DND-41 (cell line): Measurements from ENCODE around the gene RIMS1.

Source experiments
- ATAC-seq: fragments of 200-7000 bp; cut with Tn5 transposase; 3 replicates; pipeline ENCODE4 v1.9.1; 2021; ENCODE audit warnings: low read depth; ENCODE audit not compliant: insufficient read depth
- DNase-seq: peaks from one replicate; pipeline ENCODE4 v3.0.0-alpha.2; 2020
- H2AFZ ChIP-seq: 2 replicates; pipeline ENCODE4 v1.6.0; 2012; ENCODE audit warnings: low read depth, low read length
- H3K27ac ChIP-seq: 2 replicates; pipeline ENCODE4 v1.5.1; 2012; ENCODE audit warnings: low read length, inconsistent platforms
- H3K27me3 ChIP-seq: fragments of 200-600 bp; sonication (generic); 2 replicates; pipeline ENCODE4 v1.6.0; 2012; ENCODE audit warnings: low read length, mild to moderate bottlenecking, inconsistent platforms; ENCODE audit not compliant: insufficient read depth, poor library complexity
- H3K36me3 ChIP-seq: 2 replicates; pipeline ENCODE4 v1.5.1; 2012; ENCODE audit warnings: low read length, inconsistent platforms; ENCODE audit not compliant: insufficient read depth
- H3K4me1 ChIP-seq: 2 replicates; pipeline ENCODE4 v1.5.1; 2012; ENCODE audit warnings: mild to moderate bottlenecking, low read length; ENCODE audit not compliant: insufficient read depth
- H3K4me2 ChIP-seq: 2 replicates; pipeline ENCODE4 v1.6.0; 2012; ENCODE audit warnings: mild to moderate bottlenecking, moderate library complexity, low read length, inconsistent platforms; ENCODE audit not compliant: insufficient read depth
- H3K4me3 ChIP-seq, 2 experiments: fragments of 200-600 bp in 1 of 2; shearing (Covaris generic) in 1 of 2; 2 replicates each; pipeline ENCODE4 v1.5.1; 2012 to 2016; ENCODE audit warnings: inconsistent platforms in 2 of 2, low read length in 2 of 2, mild to moderate bottlenecking in 2 of 2, low read depth in 1 of 2, moderate library complexity in 1 of 2
- H3K79me2 ChIP-seq: 2 replicates; pipeline ENCODE4 v1.6.0; 2012; ENCODE audit warnings: low read length, inconsistent platforms; ENCODE audit not compliant: insufficient read depth
- H3K9ac ChIP-seq: 2 replicates; pipeline ENCODE4 v1.6.0; 2012; ENCODE audit warnings: low read depth, mild to moderate bottlenecking, inconsistent platforms, low read length, moderate library complexity
- H3K9me3 ChIP-seq: 2 replicates; pipeline ENCODE4 v1.5.1; 2012; ENCODE audit warnings: low read length, moderate library complexity, mild to moderate bottlenecking, inconsistent platforms; ENCODE audit not compliant: insufficient read depth, severe bottlenecking
- H4K20me1 ChIP-seq: 2 replicates; pipeline ENCODE4 v1.6.0; 2012; ENCODE audit warnings: low read length; ENCODE audit not compliant: insufficient read depth
- EZH2 ChIP-seq: IDR thresholded peaks from 3 replicates; pipeline ENCODE4 v1.6.1; 2012; ENCODE audit warnings: borderline replicate concordance, low read depth, mild to moderate bottlenecking, moderate library complexity, low read length, inconsistent platforms; ENCODE audit not compliant: severe bottlenecking
- TF ChIP-seq, protein P1 (sequence below): IDR thresholded peaks from 2 replicates; pipeline ENCODE4 v1.5.1; 2012; ENCODE audit warnings: borderline replicate concordance, low read length, moderate library complexity, mild to moderate bottlenecking; ENCODE audit not compliant: poor library complexity, severe bottlenecking; ENCODE audit errors: extremely low read depth

The RIMS1 gene

DNA sequence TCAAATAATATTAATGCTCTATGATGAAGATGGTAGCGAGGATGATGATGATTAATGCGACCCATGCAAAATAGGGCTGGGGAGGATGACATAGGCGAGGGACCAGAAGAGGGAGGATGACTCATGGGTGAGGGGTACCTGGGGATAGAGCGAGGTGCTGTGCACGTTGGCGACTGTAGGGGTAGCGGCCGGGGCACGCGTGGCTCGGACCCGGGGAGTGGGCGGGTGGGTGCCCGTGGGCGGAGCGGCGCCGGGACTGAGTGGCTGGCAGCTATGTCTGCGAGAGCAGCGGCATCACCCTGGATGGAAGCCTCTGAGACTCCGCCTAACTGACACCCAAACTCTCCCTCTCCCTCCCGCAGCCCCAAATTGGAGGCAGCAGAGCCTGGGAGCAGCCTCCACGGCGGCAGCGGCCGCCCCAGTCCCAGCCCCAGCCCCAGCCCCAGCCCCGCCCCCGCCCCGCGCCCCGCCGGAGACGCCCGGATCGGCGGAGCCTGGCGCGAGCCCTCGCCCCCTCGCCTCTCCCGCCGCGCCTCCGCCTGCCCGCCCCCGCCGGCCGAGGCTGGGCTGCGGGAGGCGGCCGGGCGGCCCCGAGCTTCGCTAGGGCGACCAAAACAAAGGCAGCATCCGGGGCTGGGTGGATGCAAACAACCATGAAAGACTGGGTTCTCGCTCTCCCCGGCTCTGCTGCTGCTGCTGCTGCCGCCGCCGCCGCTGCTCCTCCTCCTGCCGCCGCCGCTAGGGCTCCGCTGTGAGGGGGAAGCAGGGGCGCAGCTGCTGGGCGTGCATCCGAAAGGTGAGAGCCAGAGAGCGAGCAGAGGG is at the start of gene RIMS1:
TSS of gene RIMS1 (plus strand) at position 367 of the 822 bp plus-strand sequence. CDS start 474 bp downstream, outside the sequence.
- Histone ChIP-seq H3K4me2 (no peak within 1 kb of the TSS), H3K27ac (no peak within 1 kb of the TSS), H3K9me3 (no peaks in the 10 kb centered on the region), H4K20me1 (no peaks in the 10 kb centered on the region), H3K4me3 (no peak within 1 kb of the TSS), H2AFZ (no peak within 1 kb of the TSS), H3K27me3 (no peaks in the 10 kb centered on the region), H3K36me3 (no peaks in the 10 kb centered on the region), H3K9ac (no peak within 1 kb of the TSS), H3K4me1 (no peaks in the 10 kb centered on the region), H3K79me2 (no peaks in the 10 kb centered on the region)
- TF ChIP-seq EZH2: no peak
- TF ChIP-seq, protein P1, sequence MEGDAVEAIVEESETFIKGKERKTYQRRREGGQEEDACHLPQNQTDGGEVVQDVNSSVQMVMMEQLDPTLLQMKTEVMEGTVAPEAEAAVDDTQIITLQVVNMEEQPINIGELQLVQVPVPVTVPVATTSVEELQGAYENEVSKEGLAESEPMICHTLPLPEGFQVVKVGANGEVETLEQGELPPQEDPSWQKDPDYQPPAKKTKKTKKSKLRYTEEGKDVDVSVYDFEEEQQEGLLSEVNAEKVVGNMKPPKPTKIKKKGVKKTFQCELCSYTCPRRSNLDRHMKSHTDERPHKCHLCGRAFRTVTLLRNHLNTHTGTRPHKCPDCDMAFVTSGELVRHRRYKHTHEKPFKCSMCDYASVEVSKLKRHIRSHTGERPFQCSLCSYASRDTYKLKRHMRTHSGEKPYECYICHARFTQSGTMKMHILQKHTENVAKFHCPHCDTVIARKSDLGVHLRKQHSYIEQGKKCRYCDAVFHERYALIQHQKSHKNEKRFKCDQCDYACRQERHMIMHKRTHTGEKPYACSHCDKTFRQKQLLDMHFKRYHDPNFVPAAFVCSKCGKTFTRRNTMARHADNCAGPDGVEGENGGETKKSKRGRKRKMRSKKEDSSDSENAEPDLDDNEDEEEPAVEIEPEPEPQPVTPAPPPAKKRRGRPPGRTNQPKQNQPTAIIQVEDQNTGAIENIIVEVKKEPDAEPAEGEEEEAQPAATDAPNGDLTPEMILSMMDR: no peak
- ATAC-seq (no peak), DNase-seq (no peak)

DNA sequence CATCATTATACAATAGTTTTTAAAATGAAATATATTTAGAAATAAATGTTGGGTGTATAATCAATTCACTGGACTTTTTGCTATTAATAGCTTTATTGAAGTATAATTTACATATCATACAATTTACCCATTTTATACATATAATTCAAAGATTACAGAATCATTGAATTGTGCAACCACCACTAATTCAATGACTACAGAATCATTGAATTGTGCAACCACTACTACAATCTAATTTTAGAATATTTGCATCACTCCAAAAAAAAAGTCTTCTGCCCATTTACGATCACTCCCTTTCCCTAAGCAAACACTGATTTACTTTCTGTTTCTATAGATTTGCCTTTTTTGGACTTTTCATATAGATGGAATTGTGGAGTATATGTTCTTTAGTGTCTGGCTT is 35.1 kb upstream of the RIMS1 start:
- no peak overlapping the region for H3K9ac ChIP-seq
- H3K79me2 ChIP-seq: no peaks in the 10 kb centered on the region
- H3K4me2 ChIP-seq: no peak overlapping the region
- H3K27ac ChIP-seq: no peak overlapping the region
- ATAC-seq: no peak
- no peaks in the 10 kb centered on the region for H3K9me3 ChIP-seq
- TF ChIP-seq, protein P1: no peak
- no peak for TF ChIP-seq EZH2
- no peaks in the 10 kb centered on the region for H4K20me1 ChIP-seq
- no peaks in the 10 kb centered on the region for H3K36me3 ChIP-seq
- no peaks in the 10 kb centered on the region for H3K27me3 ChIP-seq
- no peak overlapping the region for H2AFZ ChIP-seq
- no peak for DNase-seq
- H3K4me3 ChIP-seq: no peak overlapping the region
- no peaks in the 10 kb centered on the region for H3K4me1 ChIP-seq

GRCh38 chr6:71852948-71853347 is 33.4 kb upstream of the RIMS1 start:
- TF ChIP-seq, protein P1: no peak
- no peak for TF ChIP-seq EZH2
- Histone ChIP-seq H3K27ac (no peak overlapping the region), H2AFZ (no peak overlapping the region)

GRCh38 chr6:71855406-71855805 is 30.9 kb upstream of the RIMS1 start:
- no peak for TF ChIP-seq EZH2
- TF ChIP-seq, protein P1: no peak

More at GRCh38 chr6:71852948-71853347, 33.4 kb upstream of the RIMS1 start:
- no peak for DNase-seq
- no peak overlapping the region for H3K9ac ChIP-seq
- H3K36me3 ChIP-seq: no peaks in the 10 kb centered on the region
- H3K9me3 ChIP-seq: no peaks in the 10 kb centered on the region
- no peaks in the 10 kb centered on the region for H3K4me1 ChIP-seq
- no peak for ATAC-seq
- no peaks in the 10 kb centered on the region for H3K79me2 ChIP-seq
- no peaks in the 10 kb centered on the region for H4K20me1 ChIP-seq
- H3K27me3 ChIP-seq: no peaks in the 10 kb centered on the region
- H3K4me2 ChIP-seq: no peak overlapping the region
- no peak overlapping the region for H3K4me3 ChIP-seq

More at GRCh38 chr6:71855406-71855805, 30.9 kb upstream of the RIMS1 start:
- Histone ChIP-seq H3K27me3 (no peaks in the 10 kb centered on the region), H3K4me3 (no peak overlapping the region), H3K9me3 (no peaks in the 10 kb centered on the region), H3K9ac (no peak overlapping the region), H2AFZ (no peak overlapping the region), H3K4me1 (no peaks in the 10 kb centered on the region), H3K27ac (no peak overlapping the region), H3K79me2 (no peaks in the 10 kb centered on the region), H3K4me2 (no peak overlapping the region), H4K20me1 (no peaks in the 10 kb centered on the region), H3K36me3 (no peaks in the 10 kb centered on the region)
- ATAC-seq (no peak), DNase-seq (no peak)
